Gastroesophageal sphincter (tissue), 4 donors: ENCODE data around the gene FBP2. TPM values are rescaled to one million over a fixed set of nuclear protein-coding genes. Genes with fewer than 3 reads are reported as not detected.

ENCODE experiments used
- ATAC-seq: fragments of 150-250 bp; one replicate; pipeline ENCODE4 v1.9.1; 2016; ENCODE audit warnings: mild to moderate bottlenecking, moderate library complexity
- H3K27ac ChIP-seq, 4 donors: fragments of 200-600 bp; sonication (generic) in 3 of 4; 1 replicate in 3 of 4; 2 replicates in 1 of 4; pipeline ENCODE4 v1.5.1; 2016 to 2019
- H3K27me3 ChIP-seq: fragments of 200-600 bp; sonication (generic); one replicate; pipeline ENCODE4 v1.5.1; 2019
- H3K36me3 ChIP-seq, 2 donors: fragments of 200-600 bp; sonication (generic); one replicate each; pipeline ENCODE4 v1.5.1; 2019; ENCODE audit warnings: control low read depth in 1 of 2
- H3K4me1 ChIP-seq, 3 donors: fragments of 200-600 bp; sonication (generic); 1 replicate in 2 of 3; 2 replicates in 1 of 3; pipeline ENCODE4 v1.5.1; 2016 to 2019; ENCODE audit warnings: control low read depth in 2 of 3
- H3K4me3 ChIP-seq, 2 donors: fragments of 200-600 bp; sonication (generic); one replicate each; pipeline ENCODE4 v1.5.1; 2019; ENCODE audit warnings: mild to moderate bottlenecking in 1 of 2, moderate library complexity in 1 of 2
- H3K9me3 ChIP-seq, 3 donors: fragments of 200-600 bp; sonication (generic); one replicate each; pipeline ENCODE4 v1.5.1; 2017 to 2019; ENCODE audit warnings: control low read depth in 2 of 3
- CTCF ChIP-seq, 4 experiments: fragments of 200-600 bp in 2 of 4; fragments of 450-650 bp in 2 of 4; sonication (generic) in 1 of 4; IDR thresholded peaks; one replicate each; pipeline ENCODE4 v1.5.1; 2017 to 2019; ENCODE audit warnings: antibody characterized with exemption in 4 of 4, mild to moderate bottlenecking in 2 of 4, moderate library complexity in 2 of 4
- EP300 ChIP-seq: sonication (generic); formaldehyde crosslinking; IDR thresholded peaks from one replicate; pipeline ENCODE4 v1.6.1; 2017; ENCODE audit warnings: antibody characterized with exemption, mild to moderate bottlenecking
- POLR2A ChIP-seq, 2 donors: fragments of 450-650 bp; IDR thresholded peaks; one replicate each; pipeline ENCODE4 v1.6.1; 2017; ENCODE audit warnings: antibody characterized with exemption in 2 of 2, mild to moderate bottlenecking in 2 of 2, moderate library complexity in 1 of 2
- POLR2AphosphoS5 ChIP-seq: sonication (generic); formaldehyde crosslinking; IDR thresholded peaks from one replicate; pipeline ENCODE4 v1.6.1; 2017; ENCODE audit warnings: antibody characterized with exemption
- WGBS, 2 donors: methylation state at CpG; one replicate each; pipeline ENCODE4 v1.1.5; 2018; ENCODE audit warnings: low coverage in 1 of 2; 5-methylcytosine and 5-hydroxymethylcytosine counted together
- total RNA-seq, 4 donors: library from RNA; depleted of rRNA; stranded (reverse); fragments of >200 nt; gene quantifications; one replicate each; pipeline ENCODE4 v1.1.0, GENCODE V29; 2016

The FBP2 gene
- total RNA-seq, 4 donors from 2014 or later = not detected

- no peak for TF ChIP-seq POLR2A (IDR thresholded peaks at IDR 0.05)
- no peak for TF ChIP-seq POLR2AphosphoS5
- no peak for TF ChIP-seq EP300
- TF ChIP-seq CTCF (IDR thresholded peaks at IDR 0.05) = no peak
- no peaks in the 10 kb centered on the region for H3K36me3 ChIP-seq
- no peak for ATAC-seq
Measured at GRCh38 chr9:94563548-94563947, 30.1 kb downstream of the FBP2 start.

GRCh38 chr9:94560237-94560636, 33.4 kb downstream of the FBP2 start:
- ATAC-seq = no peak
- Histone ChIP-seq H3K27me3 (no peaks in the 10 kb centered on the region), H3K27ac (no peak overlapping the region), H3K9me3 (no peaks in the 10 kb centered on the region), H3K4me3 (no peak overlapping the region), H3K4me1 (no peaks in the 10 kb centered on the region), H3K36me3 (no peaks in the 10 kb centered on the region)
- 87 to 94% methylated on average over 5 to 6 of the region's 6 CpGs for WGBS, 2 donors
- TF ChIP-seq EP300 (no peak), POLR2A (IDR thresholded peaks at IDR 0.05) (no peak), POLR2AphosphoS5 (no peak), CTCF (IDR thresholded peaks at IDR 0.05) (no peak)

More at GRCh38 chr9:94563548-94563947, 30.1 kb downstream of the FBP2 start:
- no peaks in the 10 kb centered on the region for H3K27me3 ChIP-seq
- H3K4me1 ChIP-seq = no peaks in the 10 kb centered on the region
- 64 to 92% methylated on average over 2 of the region's 2 CpGs for WGBS, 2 donors
- H3K27ac ChIP-seq = no peak overlapping the region
- H3K4me3 ChIP-seq = no peak overlapping the region
- no peaks in the 10 kb centered on the region for H3K9me3 ChIP-seq

GRCh38 chr9:94557376-94557775, 36.2 kb downstream of the FBP2 start:
- Histone ChIP-seq H3K4me3 (no peak overlapping the region), H3K27me3 (peaks cover 9% of the 10 kb centered on the region), H3K9me3 (no peaks in the 10 kb centered on the region), H3K4me1 (no peaks in the 10 kb centered on the region), H3K36me3 (no peaks in the 10 kb centered on the region), H3K27ac (no peak overlapping the region)
- WGBS, 2 donors = 73 to 92% methylated on average over 3 to 4 of the region's 4 CpGs
- no peak for TF ChIP-seq POLR2A (IDR thresholded peaks at IDR 0.05)
- TF ChIP-seq POLR2AphosphoS5 = no peak
- TF ChIP-seq EP300 = no peak
- ATAC-seq = no peak

- H3K36me3 ChIP-seq = no peaks in the 10 kb centered on the region
- 60 to 80% methylated on average over 1 to 13 of the region's 40 CpGs for WGBS, 2 donors
- no peaks in the 10 kb centered on the region for H3K9me3 ChIP-seq
- H3K27me3 ChIP-seq = peaks cover 9% of the 10 kb centered on the region
- H3K4me3 ChIP-seq = peak within 1 kb of the TSS in 1 of 2 donors; percentile 19
- no peaks in the 10 kb centered on the region for H3K4me1 ChIP-seq
- TF ChIP-seq CTCF (IDR thresholded peaks at IDR 0.05) (peak in 2 of 4 experiments; percentile 19 to 23), POLR2A (IDR thresholded peaks at IDR 0.05) (no peak), EP300 (no peak), POLR2AphosphoS5 (no peak)
- peak; percentile 41 for ATAC-seq
- no peak within 1 kb of the TSS for H3K27ac ChIP-seq
Measured at GRCh38 chr9:94554439-94555331, 38.9 kb downstream of the FBP2 start, which contains the start of gene PCAT7. Gene PCAT7, plus strand, starts transcription at chr9:94555083.

- no peaks in the 10 kb centered on the region for H3K9me3 ChIP-seq
- H3K27me3 ChIP-seq = peaks cover 9% of the 10 kb centered on the region
- no peaks in the 10 kb centered on the region for H3K4me1 ChIP-seq
- no peak for ATAC-seq
- H3K36me3 ChIP-seq = no peaks in the 10 kb centered on the region
- no peak overlapping the region for H3K4me3 ChIP-seq
- no peak overlapping the region for H3K27ac ChIP-seq
- WGBS, 2 donors = no CpG with 5 or more reads among the region's 16 CpGs
- TF ChIP-seq EP300 = no peak
- TF ChIP-seq POLR2AphosphoS5 = no peak
- TF ChIP-seq POLR2A (IDR thresholded peaks at IDR 0.05) = no peak
- TF ChIP-seq CTCF (IDR thresholded peaks at IDR 0.05) = no peak
Measured at GRCh38 chr9:94554078-94554438, 39.6 kb downstream of the FBP2 start.
